Activated CD4-positive, alpha-beta T cell treated with anti-CD3 and anti-CD28 coated beads, Interleukin-2, amount 50 U/mL, for 16 hours (primary cell): ENCODE data around the gene TSGA10.
A peak's percentile ranks its signal among the peaks of the same experiment; 100 is the strongest.
"Not testable (repeated sequence)": the region's sequence is repeated elsewhere in the genome, so short reads cannot be mapped to it uniquely, and the experiment has no call there.

Experiments
- DNase-seq: peaks from one replicate; pipeline ENCODE4 v3.0.0-alpha.2; 2020

TSGA10 gene

DNA sequence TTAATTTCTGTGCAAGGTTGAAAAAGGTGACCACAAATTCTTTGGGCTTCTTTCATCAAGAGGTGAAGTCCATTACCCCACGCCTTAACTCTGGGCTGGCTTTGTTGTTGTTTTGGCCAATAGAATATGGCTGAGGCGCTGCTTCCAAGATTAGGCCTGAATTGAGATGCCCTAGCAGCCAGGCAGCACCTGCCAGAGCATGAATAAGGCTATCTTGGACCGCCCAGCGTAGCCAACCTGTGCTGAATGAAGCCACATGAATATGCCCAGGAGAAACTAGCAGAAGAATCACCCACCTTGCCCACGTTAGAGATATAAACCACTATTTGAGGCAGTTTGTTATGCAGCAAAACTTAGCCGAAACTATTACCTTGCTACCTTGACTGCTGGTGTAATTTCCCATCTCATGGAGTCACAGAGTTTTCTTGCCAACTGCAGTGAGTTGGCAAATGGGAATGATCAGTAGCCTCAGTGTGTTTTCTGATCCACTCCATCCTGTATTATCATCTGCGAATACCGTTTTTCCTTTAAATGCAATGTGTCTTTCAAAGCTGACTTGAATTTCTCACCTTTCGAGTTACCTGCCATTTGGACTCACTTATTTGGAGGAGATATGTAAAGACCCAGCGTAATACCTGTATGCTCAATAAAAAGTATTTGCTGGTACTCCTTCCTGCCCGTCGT is 679 bp downstream of the TSGA10 start:
- no peak for DNase-seq

DNA sequence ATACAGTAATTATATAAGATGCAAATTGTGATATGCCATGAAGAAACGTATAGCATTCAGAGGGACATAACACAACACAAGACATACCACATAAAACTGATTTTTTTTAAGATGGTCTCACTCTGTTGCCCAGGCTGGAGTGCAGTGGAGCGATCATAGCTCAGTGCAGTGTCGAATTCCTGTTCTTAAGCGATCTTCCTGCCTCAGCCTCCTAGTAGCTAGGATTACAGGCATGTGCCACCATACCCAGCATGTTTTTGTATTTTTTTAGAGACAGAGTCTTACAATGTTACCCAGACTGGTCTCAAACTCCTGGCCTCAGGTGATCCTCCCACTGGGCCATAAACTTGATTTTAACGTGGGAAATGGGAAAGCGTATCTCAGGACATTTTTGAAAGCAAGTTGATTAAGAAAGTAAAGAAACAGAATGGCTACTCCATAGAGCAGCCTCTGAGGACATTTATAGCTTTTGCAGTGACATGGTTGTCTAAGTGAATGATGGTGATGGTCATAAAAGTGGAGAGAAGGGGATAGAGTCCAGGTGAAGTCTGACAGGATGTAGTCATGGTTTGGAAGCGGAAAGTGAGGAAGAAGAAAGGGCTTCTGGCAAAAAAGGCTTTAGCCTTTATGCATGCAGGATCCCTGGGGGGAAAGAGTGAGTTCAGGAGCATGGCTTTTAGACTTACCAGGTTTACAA is 2.4 kb downstream of the TSGA10 start:
- DNase-seq = no peak

DNA sequence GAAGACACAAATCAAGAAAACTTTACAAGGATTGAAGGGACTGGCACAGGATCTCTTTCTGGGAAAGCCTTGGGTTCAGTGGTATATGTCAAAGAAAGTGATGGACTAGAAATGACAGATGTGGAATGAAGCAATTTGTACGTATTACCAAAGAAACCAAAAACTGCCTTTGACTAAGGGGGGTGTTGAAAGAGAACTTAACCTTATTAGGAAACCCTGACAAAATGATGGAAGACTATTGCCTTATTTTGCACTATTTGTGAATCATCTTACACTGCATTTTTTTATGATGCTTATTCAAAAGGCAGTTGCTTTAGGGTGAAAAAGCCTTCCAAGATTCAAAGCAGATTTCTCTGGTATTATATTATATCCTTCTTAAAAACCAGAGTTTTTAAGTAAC is 4.0 kb downstream of the TSGA10 start:
- DNase-seq = no peak

DNA sequence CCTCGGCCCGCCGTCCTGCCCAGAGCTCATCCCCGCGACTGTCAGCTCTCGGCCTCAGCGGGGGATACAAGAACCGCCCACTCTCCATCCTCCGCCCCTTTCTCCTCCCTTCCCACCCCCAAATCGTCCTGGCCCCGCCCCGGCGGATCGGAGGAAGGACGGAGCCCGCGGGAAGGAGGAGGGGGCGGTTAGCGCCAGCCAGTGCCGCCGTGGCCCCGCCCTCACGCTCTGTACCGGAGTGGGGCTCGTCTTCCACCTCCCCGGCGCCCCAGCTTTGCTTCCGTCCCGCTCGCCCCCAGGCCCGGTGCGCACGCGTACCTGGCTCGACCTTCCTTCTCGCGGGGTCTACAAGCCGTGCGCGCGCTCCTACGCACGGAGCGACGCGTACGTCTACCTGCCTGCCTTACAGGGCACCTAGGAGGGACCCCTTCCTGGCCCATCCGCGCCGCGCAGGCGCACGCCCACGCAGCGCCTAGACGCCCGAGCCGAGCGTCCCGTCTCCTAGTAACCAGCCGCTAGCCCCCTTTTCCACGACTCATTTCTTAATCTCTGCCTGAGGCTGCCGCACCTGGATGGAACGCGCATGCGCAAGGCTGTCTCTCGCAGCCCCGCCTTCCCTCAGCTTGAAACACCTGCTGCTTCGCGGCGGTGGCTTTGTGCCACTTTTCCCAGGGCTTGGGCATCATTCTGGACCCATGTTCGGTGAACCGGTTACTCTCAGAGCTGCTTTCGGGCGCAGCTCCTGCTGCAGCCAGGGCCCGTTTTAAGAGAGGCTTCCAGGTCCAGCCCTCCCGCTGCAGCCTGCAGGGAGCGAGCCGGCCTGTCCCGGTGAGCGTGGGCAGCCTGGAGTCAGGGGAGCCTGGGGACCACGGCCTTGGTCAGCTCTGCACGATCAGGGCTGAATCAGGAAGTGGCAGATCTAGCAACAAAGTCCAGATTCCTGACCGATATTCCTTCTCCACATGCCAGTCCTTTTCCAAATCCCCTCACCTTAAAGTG is 13.3 kb downstream of the TSGA10 start, which contains the start of gene C2orf15:
C2orf15 (plus strand) TSS at position 598 of the 999 bp plus-strand sequence. CDS start 8,852 bp downstream, outside the sequence.
- peak; percentile 96 for DNase-seq

DNA sequence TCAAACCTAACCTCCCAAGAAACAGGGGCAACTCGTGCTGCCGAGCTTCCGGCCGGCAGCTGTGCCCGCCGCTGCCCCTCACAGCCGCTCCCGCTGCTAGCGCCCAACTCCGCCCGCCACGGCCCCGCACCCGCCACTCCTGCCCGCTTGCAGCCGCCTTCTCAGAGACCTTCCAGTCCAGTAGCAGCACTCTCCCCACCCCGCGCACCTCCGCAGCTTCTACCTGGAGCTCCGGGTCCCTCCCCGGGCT is 14.0 kb downstream of the TSGA10 start:
- no peak for DNase-seq

DNA sequence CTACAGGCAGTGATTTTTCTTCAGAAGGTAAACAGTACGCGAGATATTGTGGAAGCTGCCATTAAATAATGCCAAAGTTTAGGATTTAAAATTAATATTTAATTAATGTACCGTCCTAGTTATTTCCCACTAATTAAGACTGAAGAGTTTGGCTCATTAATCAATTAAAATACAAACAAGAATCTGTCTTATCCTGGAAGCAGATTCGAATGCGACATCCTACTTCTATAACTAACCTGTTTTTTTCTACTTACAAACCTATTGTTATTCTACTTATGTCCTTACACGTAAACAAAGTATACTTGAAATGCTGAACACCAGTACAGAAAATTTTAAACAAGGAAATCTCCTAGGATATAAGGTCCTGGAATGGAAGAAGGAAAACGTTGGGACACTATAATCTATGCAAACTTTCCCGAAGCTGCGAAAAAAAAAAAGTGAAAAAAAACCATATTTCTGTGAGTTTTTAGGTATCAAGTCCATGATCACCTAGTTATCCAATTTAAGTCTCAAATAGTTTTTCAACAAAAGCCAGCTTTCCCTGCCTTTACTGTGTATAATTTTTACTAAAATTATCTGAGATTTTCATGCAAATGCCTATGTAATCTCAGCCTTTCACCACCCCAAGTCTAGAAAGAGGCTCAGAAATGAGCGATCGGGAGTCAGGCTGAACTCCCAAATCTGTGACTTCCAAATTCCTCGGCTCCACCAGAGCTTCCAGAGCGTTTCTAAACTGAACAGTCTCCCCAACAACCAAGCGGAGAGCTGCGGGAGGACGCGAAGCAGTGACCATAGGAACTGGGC is 14.5 kb downstream of the TSGA10 start:
- no peak for DNase-seq

DNA sequence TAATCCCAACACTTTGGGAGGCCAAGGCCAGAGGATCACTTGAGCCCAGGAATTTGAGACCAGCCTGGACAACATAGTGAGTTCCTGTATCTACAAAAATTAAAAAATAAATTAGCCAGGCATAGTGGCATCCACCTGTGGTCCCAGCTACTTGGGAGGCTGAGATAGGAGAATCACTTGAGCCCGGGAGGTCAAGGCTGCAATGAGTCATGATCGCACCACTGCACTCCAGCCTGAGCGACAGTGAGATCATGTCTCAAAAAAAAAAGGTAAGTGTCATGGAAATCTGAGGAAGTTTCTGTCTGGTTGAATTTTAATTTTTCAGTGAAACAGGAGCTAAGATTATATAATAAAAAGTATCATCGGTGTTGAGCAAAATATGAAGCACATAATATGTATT is 15.7 kb downstream of the TSGA10 start:
- DNase-seq = no peak

DNA sequence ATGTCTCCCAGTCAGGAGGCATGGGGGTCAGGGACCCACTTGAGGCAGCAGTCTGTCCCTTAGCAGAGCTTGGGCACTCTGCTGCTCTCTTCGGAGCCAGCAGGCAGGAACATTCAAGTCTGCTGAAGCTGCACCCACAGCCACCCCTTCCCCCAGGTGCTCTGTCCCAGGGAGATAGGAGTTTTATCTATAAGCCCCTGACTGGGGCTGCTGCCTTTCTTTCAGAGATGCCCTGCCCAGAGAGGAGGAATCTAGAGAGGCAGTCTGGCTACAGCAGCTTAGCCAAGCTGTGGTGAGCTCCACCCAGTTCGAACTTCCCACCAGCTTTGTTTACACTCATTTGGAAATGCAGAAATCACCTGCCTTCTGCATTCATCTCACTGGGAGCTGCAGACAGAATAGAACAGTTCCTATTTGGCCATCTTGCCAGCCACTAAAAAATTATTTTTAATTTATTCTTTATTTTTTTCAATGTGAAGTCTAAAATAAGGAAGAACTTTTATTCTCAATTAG is 19.6 kb downstream of the TSGA10 start:
- not testable (repeated sequence) for DNase-seq

DNA sequence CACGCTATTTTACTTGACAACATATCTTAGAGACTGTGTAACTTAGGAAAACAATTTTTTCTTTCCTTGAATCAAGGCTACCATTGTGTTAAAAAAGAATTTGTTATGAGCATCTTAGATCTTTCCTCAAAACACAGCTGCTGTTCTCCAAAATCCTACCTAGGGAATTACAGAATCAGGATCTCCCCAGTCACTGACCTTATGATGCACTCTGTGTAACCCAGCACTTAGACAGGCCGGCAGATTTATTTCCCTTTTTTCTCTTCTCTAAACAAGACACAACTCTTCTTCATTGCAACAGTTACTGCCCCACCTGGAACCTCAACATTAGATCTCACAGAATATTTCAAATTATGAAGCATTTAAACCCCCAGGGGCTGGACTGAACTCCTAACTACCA is 26.8 kb downstream of the TSGA10 start:
- DNase-seq = no peak

DNA sequence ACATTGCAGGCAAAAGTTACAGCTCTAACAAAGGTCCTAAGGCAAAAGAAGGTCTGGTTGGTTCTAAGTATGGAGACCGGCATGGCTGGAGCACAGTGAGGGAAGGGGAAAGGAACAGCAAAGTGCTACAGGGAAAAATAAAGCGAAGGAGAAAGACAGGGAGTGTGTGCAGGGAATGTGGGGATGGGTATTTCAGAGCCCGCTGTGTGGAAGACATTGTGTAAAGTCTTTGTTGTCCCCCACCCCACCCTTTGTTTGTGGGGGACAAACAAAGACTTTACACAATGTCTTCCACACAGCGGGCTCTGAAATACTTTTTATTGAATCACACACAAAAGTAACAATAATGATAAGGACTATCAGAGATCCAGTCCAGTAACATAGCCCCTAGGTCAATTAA is 42.1 kb downstream of the TSGA10 start:
- DNase-seq = no peak

DNA sequence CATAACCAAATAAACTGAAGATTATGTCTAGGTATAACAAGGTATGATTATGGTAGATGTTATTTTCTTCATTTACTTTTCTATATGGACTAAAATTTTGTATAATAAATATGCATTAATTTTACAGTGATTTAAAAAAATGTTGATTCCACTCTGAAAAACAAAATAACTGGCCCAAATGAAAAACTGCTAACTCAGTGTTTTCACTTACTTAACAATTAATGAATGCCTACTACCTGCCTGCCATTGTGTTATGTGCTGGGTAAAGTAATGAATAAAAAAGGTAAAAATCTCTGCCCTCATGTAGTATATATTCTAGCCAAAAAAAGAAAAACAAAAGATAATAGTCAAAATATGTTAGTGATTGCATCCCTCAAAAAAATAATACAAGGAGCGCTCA is 42.8 kb downstream of the TSGA10 start:
- no peak for DNase-seq

DNA sequence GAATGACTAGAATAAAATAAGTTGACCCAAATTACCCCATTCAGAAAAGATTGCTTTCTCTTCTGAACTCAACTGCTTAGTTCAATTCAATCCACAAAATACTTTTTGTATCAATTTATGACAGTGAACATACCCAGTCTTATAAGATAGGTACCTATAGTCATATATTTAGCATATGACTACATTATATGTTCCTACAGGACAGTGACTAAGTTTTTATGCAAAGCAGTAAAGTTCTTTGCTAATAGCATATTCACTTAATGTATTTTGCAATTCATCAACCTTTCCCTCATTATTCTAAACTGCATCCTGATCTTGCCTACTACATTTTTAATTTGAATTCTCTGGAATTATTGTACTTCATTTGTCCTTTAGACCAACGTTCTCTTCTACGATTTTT is 43.5 kb downstream of the TSGA10 start:
- DNase-seq = no peak

DNA sequence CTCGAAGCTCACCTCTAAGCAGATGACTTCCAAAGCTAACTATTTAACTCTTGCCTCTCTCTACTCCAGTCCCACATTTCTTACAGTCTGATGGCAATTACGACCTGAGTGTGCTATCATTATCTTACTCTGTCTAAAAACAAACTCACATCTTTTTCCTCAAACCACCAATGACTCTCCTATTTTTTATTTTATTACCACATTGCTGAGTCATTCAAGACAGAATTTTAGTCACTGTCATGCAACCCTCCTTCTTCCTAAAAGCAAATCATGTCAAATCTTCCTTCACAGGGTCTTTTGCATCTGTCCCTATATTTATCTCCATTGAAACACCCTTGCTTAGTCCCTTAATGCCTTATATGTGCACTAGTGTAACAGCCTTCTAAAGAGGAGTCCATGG is 47.8 kb downstream of the TSGA10 start:
- DNase-seq = peak; percentile 16

DNA sequence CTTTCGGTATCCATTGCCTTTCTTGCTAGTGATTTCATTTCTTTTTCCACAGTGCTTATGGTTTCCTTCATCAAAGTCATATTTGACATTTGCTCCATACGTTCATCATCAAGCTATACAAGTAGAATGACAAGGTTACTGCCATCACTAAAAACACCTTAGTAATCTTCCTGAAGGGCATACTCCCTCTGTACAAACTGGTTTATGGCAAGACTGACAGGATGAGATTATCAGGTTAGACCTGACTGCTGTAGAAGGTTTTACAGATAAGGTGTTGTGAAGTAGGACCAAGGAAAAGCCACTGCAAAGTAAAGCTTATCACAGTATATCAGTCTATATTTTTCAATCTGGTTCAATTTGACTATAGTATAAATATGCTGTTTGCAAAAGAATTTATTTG is 50.7 kb downstream of the TSGA10 start:
- no peak for DNase-seq

DNA sequence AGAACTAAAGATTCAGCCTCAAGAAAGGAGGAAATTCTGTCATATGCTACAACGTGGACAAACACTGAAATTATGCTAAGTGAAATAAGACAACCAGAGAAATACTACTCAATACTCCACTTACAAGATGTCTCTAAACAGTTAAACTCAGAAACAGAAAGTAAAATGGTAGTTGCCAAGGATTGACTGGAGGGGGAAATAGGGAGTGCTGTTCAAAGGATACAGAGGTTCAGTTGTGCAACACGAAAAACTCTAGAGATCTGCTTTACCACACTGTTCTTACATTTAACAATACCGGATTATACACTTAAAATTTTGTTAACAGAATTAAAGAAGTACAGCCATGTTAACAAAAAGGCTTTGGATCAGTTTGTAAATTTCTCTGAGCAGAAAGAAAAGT is 53.0 kb downstream of the TSGA10 start:
- no peak for DNase-seq

DNA sequence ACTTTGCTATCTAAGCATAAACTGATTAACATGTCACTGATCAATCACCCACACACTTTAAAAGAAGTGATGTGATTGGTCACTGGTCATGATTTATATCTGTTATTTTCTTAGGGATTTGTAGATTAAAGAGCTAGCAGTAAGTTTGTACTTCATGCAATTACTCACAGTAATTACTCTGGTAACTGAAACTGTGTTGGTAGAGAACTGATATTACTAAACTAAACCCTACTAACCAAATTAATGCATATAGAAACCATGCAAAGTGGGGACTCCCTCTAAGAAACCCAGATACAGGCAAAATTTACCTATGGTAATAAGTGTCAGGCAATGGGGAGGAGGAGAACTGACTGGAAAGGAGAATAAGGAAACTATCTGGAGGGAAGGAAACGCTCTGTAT is 58.0 kb downstream of the TSGA10 start:
- DNase-seq = peak; percentile 31

DNA sequence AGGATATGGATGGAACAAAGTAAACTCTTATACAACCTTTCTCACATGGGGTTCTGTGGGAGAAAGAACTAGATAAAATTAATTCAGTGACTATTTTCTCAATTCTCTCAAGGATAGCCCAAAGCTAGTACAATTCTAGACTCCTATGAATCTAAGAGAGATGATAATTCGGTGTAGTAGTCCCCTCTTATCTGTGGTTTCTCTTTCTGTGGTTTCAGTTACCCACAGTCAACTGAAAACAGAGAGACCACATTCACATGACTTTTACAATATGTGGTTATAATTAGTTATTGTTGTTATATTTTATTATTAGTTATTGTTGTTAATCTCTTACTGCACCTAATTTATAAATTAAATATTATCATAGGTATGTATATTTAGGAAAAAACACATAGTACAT is 66.7 kb downstream of the TSGA10 start:
- DNase-seq = peak; percentile 10

DNA sequence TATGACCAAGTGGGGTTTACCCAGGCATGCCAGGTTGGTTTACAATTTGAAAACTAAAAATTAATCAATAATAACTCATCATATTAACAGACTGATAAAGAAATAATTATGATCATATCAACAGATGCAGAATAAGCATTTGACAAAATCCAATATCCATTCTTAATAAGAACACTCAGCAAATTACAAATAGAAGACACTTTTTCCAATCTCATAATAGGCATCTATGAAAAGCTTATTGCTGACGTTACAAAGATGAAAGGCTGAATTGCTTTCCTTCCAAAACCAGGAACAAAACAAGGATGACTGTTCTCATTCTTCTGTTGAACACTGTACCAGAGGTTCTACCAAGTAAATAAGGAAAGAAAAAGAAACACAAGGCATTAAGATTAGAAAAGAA is 68.4 kb downstream of the TSGA10 start:
- no peak for DNase-seq

DNA sequence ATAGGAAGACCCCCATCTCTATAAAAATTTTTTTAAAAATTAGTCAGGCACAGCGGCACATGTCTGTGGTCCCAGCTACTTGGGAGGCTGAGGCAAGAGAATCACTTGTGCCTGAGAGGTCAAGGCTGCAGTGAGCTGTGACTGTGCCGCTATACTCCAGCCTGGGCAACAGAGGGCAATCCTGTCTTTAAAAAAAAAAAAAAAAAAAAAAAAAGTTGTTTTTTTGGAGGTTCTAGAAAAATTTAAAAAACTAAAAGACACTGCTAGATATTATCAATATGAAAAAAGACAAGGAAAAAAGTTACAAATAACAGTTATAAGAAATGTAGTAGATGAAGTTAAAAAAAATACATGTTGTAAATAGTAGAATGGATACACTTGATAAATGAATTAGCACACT is 69.3 kb downstream of the TSGA10 start:
- DNase-seq = no peak

DNA sequence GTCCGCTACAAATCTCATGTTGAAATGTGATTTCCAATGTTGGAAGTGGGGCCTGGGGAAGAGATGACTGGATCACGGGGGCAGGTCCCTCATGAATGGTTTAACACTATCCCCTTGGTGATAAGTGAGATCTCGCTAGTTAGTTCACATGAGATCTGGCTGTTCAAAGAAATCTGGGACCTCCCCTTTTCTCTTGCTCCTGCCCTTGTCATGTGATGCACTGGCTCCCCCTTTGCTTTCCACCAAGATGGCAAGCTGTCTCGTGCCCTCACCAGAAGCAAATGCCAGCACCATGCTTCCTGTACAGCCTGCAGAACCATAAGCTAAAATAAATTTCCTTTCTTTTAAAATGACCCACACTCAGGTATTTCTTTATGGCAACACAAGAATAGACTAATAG is 70.5 kb downstream of the TSGA10 start:
- DNase-seq = no peak

DNA sequence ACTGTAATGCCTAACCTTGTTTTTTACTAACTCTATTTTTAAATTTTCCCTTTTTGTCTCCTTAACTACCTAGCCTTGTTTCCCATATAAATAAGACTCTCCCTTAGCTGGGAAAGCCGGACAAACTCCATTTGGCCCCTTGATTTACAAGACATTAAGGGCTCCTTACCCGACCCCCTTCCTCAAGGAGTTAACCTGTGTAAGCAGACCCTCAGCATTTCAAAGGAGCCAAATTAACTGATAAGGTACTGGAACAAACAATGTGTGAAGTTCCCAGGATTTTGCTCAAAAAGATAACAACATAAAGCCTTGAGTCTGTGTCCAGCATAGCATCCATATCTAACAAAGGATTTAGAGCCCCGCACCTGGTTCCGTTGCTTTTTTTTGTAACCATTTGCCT is 72.9 kb downstream of the TSGA10 start:
- no peak for DNase-seq

DNA sequence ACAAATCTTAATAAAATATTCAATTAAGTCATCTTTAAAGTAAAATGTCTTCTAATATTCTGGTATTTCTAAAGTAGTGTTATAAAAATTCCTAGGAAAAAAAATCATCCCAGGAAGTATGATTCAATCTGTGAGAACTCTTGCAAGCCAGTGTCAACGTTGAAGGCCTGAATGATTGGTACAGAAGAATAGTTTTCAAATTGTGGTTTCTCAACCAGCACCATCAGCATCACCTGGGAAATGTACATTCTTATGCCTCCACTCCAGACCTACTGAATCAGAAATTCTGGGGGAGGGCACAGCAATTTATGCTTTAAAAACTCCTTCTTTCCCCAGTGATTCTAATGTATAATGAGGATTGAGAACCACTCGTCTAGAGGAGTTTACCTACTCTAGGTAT is 75.5 kb downstream of the TSGA10 start:
- DNase-seq = no peak

DNA sequence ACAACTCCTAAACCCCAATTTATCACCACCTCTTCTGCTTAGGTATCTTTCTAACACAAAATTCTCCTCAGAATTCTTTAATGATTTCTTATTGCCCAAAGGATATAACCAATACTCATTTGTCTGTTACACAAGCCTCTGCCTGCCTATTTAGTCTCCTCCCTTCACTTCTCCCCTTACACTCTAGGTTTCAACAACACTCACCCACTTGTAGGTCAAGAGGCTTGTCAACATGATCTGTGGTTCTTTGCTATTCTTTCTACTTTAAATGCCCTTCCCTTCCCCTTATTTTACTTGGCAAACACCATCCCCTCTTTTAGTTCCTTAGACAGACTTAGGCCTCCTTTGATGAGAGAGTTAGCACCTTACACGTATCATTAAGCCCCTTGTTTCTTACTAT is 82.2 kb downstream of the TSGA10 start:
- no peak for DNase-seq
